ENCODE data around the gene SNTN.

- TF ChIP-seq POLR2AphosphoS5 (IDR thresholded peaks at IDR 0.05; ENCODE audit: borderline replicate concordance, low read depth, low read length) (no peak), EZH2 (IDR thresholded peaks at IDR 0.05) (no peak), FOXP2 (optimal IDR thresholded peaks at IDR 0.05; ENCODE audit: control extremely low read depth, extremely low read length, insufficient read depth) (no peak)
These were observed 43.1 kb upstream of the SNTN start for GRCh38 chr3:63609408-63609807.
